Neural crest cell (in vitro differentiated cells): ENCODE data around the gene SLC25A26. TPM values are rescaled to one million over a fixed set of nuclear protein-coding genes. Genes with fewer than 3 reads are reported as not detected.

Experiments used
- DNase-seq: peaks from one replicate; pipeline ENCODE4 v3.0.0; 2021; ENCODE audit warnings: low read depth, mixed read lengths, low spot score
- H3K27ac Mint-ChIP-seq: one replicate; pipeline ENCODE4 v1.8.0; 2021; ENCODE audit warnings: mild to moderate bottlenecking, mixed read lengths; ENCODE audit not compliant: unreplicated experiment
- H3K27me3 Mint-ChIP-seq: 2 replicates; pipeline ENCODE4 v1.8.0; 2021; ENCODE audit warnings: low read depth, mild to moderate bottlenecking, mixed read lengths
- H3K36me3 Mint-ChIP-seq: 2 replicates; pipeline ENCODE4 v1.8.0; 2021; ENCODE audit warnings: low read depth, mild to moderate bottlenecking, mixed read lengths
- H3K4me1 Mint-ChIP-seq: 2 replicates; pipeline ENCODE4 v1.8.0; 2021; ENCODE audit warnings: mixed read lengths
- H3K4me3 Mint-ChIP-seq: one replicate; pipeline ENCODE4 v1.8.0; 2021; ENCODE audit warnings: mild to moderate bottlenecking, mixed read lengths
- H3K9me3 Mint-ChIP-seq: 2 replicates; pipeline ENCODE4 v1.8.0; 2021; ENCODE audit warnings: mixed read lengths
- total RNA-seq: library from RNA; stranded (reverse); gene quantifications from 2 replicates; pipeline ENCODE4 v1.2.1, GENCODE V29; 2021
- TF ChIP-seq, protein P1 (sequence below): fragments of 200-600 bp; sonication (generic); conservative IDR thresholded peaks from 2 replicates; pipeline ENCODE4 v1.5.0; 2021; ENCODE audit warnings: antibody characterized with exemption, mild to moderate bottlenecking

SLC25A26 gene
- total RNA-seq, 1 donor from 2014 or later, result 10.1 TPM

DNA sequence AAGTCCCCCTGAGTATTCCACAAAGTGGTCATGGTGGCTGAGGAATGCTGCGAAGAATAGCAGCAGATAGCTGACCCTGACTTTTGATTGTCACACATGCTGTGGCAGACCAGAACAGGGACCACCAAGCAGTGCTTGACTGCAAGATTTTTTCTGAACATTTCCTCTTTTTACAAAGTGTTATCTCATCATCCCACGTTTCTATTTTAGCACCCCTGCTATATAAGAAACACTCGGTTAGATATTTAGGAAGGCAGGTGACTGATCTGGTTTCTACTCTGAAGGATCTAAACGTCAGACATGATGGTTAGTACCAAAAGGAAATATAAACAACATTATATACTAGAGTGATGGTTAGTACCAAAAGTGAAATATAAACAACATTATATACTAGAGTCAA is 9.1 kb downstream of the SLC25A26 start:
- no peak for DNase-seq
- H3K27me3 Mint-ChIP-seq, result no peaks in the 10 kb centered on the region
- no peak overlapping the region for H3K27ac Mint-ChIP-seq
- H3K9me3 Mint-ChIP-seq, result no peaks in the 10 kb centered on the region
- TF ChIP-seq, protein P1, sequence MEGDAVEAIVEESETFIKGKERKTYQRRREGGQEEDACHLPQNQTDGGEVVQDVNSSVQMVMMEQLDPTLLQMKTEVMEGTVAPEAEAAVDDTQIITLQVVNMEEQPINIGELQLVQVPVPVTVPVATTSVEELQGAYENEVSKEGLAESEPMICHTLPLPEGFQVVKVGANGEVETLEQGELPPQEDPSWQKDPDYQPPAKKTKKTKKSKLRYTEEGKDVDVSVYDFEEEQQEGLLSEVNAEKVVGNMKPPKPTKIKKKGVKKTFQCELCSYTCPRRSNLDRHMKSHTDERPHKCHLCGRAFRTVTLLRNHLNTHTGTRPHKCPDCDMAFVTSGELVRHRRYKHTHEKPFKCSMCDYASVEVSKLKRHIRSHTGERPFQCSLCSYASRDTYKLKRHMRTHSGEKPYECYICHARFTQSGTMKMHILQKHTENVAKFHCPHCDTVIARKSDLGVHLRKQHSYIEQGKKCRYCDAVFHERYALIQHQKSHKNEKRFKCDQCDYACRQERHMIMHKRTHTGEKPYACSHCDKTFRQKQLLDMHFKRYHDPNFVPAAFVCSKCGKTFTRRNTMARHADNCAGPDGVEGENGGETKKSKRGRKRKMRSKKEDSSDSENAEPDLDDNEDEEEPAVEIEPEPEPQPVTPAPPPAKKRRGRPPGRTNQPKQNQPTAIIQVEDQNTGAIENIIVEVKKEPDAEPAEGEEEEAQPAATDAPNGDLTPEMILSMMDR, result no peak
- H3K4me1 Mint-ChIP-seq, result no peaks in the 10 kb centered on the region
- no peak overlapping the region for H3K4me3 Mint-ChIP-seq
- H3K36me3 Mint-ChIP-seq, result no peaks in the 10 kb centered on the region

DNA sequence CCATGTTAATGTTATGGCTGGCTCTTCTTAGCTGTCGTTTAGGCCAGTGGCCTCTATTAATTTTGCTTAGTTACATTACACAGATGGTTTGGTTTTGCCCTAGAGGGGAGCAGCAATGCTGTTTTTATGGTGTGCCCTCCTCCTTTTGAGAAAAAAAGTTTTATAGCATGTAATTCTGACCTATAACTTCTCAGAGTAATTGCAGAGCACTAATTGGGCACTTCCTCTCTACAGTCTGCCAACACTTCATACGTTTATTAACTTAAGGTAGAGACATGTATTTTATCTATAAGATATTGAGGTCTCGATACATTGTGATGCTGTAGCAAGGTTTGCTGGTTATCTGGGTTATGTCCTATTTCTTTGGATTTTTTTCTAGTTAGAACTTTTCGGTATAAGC is 12.2 kb downstream of the SLC25A26 start:
- TF ChIP-seq, protein P1, result no peak
- Mint-ChIP-seq H3K4me1 (no peaks in the 10 kb centered on the region), H3K27ac (no peak overlapping the region), H3K9me3 (no peaks in the 10 kb centered on the region), H3K27me3 (no peaks in the 10 kb centered on the region), H3K4me3 (no peak overlapping the region), H3K36me3 (no peaks in the 10 kb centered on the region)
- no peak for DNase-seq

DNA sequence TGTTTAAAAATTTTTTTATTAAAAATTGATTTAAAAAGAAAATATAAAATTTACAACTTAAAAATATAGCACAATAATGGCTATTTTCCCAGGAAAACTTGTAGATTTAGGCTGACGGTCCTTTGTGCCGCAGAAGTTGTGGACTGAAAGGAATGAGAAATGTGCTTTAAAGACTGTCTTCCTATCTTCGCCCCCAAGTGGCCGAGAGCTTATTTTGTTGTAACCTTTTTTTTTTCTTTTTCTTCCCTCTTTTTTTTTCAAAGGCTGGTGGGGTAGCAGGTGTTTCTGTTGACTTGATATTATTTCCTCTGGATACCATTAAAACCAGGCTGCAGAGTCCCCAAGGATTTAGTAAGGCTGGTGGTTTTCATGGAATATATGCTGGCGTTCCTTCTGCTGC is 15.5 kb downstream of the SLC25A26 start:
- no peaks in the 10 kb centered on the region for H3K4me1 Mint-ChIP-seq
- TF ChIP-seq, protein P1, result peak; percentile 57
- DNase-seq, result no peak
- H3K4me3 Mint-ChIP-seq, result no peak overlapping the region
- peaks cover 13% of the 10 kb centered on the region for H3K36me3 Mint-ChIP-seq
- peaks cover 10% of the 10 kb centered on the region for H3K9me3 Mint-ChIP-seq
- H3K27ac Mint-ChIP-seq, result no peak overlapping the region
- H3K27me3 Mint-ChIP-seq, result no peaks in the 10 kb centered on the region

GRCh38 chr3:66237552-66237951 is 16.8 kb downstream of the SLC25A26 start:
- Mint-ChIP-seq H3K9me3 (peaks cover 12% of the 10 kb centered on the region), H3K36me3 (peaks cover 18% of the 10 kb centered on the region), H3K27ac (no peak overlapping the region), H3K27me3 (no peaks in the 10 kb centered on the region), H3K4me3 (no peak overlapping the region), H3K4me1 (peaks cover 4% of the 10 kb centered on the region)
- TF ChIP-seq, protein P1, result no peak
- no peak for DNase-seq

DNA sequence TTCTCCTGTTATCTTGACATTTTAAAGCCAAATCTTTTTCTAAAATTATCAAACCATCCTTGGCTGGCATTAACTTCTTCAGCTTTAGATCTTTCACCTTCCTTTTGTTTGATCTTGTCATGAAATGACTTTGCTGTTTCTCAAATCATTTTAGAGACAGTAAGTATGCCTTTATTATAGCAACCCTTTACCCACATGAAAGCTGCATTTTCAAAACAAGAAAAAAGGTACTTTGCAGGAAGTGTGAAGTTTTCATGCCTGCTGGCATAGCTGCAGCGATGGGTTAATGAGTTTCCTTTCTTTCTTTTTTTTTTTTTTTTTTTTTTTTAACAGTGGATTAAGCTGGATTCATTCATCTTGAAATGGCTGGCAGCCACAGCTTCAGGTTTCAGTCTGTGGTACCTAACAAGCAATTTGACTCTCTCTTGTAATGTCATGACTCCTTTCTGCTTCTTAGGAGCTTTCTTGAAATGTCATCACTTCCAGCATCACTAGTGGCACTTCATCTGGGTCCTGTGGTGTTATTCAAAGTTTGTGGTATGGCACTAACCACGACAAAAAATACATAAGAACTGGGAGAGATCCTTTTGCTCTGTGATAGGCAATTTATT is 18.8 kb downstream of the SLC25A26 start:
- H3K9me3 Mint-ChIP-seq, result peaks cover 12% of the 10 kb centered on the region
- no peak overlapping the region for H3K27ac Mint-ChIP-seq
- peaks cover 4% of the 10 kb centered on the region for H3K4me1 Mint-ChIP-seq
- no peaks in the 10 kb centered on the region for H3K27me3 Mint-ChIP-seq
- no peak for DNase-seq
- no peak overlapping the region for H3K4me3 Mint-ChIP-seq
- H3K36me3 Mint-ChIP-seq, result peaks cover 23% of the 10 kb centered on the region
- TF ChIP-seq, protein P1, result no peak
